ENCODE measurements around the gene MYO18A. TPM values are rescaled to one million over a fixed set of nuclear protein-coding genes. Genes with fewer than 3 reads are reported as not detected.
"Not testable (repeated sequence)": the region's sequence is repeated elsewhere in the genome, so short reads cannot be mapped to it uniquely, and the experiment has no call there.

The MYO18A gene
- total RNA-seq, 1 donor from 2014 or later, result 465 TPM

DNA sequence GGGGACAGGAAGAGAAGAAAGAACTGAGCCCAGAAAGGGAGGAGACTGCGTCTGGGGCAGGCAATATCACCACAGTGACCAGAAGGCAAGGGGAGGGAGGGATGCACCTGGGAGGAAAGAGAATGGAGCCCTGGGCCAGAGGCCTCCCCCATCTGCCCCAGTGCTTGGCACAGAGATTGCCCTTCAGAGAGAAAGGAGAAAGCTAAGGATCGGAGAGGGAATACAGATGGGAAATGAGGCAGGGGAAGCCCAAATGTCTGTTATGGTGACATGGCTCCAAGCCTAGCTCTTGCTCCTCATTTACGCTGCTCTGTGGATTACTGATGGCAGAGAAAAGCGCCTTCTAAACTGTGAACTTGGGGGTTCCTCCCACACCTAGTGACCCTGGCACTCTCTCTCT is 90.1 kb downstream of the MYO18A start:
- peaks cover 13% of the 10 kb centered on the region for H3K9me3 Mint-ChIP-seq (ENCODE audit: unreplicated experiment)
- peaks cover 3% of the 10 kb centered on the region for H3K36me3 Mint-ChIP-seq (ENCODE audit: unreplicated experiment)
- DNase-seq, result no peak
- H3K4me3 Mint-ChIP-seq (ENCODE audit: unreplicated experiment), result no peak overlapping the region
- TF ChIP-seq, protein P1, sequence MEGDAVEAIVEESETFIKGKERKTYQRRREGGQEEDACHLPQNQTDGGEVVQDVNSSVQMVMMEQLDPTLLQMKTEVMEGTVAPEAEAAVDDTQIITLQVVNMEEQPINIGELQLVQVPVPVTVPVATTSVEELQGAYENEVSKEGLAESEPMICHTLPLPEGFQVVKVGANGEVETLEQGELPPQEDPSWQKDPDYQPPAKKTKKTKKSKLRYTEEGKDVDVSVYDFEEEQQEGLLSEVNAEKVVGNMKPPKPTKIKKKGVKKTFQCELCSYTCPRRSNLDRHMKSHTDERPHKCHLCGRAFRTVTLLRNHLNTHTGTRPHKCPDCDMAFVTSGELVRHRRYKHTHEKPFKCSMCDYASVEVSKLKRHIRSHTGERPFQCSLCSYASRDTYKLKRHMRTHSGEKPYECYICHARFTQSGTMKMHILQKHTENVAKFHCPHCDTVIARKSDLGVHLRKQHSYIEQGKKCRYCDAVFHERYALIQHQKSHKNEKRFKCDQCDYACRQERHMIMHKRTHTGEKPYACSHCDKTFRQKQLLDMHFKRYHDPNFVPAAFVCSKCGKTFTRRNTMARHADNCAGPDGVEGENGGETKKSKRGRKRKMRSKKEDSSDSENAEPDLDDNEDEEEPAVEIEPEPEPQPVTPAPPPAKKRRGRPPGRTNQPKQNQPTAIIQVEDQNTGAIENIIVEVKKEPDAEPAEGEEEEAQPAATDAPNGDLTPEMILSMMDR (IDR thresholded peaks at IDR 0.05; ENCODE audit: partially characterized antibody, unreplicated experiment), result no peak
- H3K27me3 Mint-ChIP-seq (ENCODE audit: unreplicated experiment), result peaks cover 3% of the 10 kb centered on the region
- peak overlapping the region; percentile 17 for H3K27ac Mint-ChIP-seq (ENCODE audit: unreplicated experiment)
- peaks cover 3% of the 10 kb centered on the region for H3K4me1 Mint-ChIP-seq (ENCODE audit: low read depth, unreplicated experiment)

DNA sequence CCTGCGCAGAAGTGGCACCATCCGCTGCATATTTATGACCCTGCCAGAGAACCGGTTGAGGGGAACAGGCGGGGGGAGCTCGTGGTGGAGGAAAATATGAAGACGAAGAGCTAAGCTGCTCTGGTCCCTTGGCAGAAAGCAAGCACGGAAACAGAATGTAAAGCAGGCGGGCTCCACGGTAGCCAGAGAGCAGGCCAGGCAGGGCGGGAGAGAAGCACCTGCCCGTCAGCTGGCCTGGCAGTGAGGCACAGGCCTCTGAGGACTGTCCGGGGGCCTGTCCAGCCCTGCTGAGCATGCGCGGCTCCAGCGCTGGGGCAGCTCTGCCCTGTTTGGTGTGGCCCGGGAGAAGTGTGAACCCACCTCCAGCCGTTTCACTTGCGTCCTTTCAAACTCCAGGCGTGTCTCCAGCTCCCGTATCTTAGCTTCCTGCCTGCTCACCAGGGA is 90.6 kb downstream of the MYO18A start:
- no peak for DNase-seq
- Mint-ChIP-seq H3K27me3 (ENCODE audit: unreplicated experiment) (peaks cover 3% of the 10 kb centered on the region), H3K27ac (ENCODE audit: unreplicated experiment) (peak overlapping the region; percentile 17), H3K4me1 (ENCODE audit: low read depth, unreplicated experiment) (peaks cover 3% of the 10 kb centered on the region), H3K9me3 (ENCODE audit: unreplicated experiment) (peaks cover 13% of the 10 kb centered on the region), H3K36me3 (ENCODE audit: unreplicated experiment) (peaks cover 3% of the 10 kb centered on the region), H3K4me3 (ENCODE audit: unreplicated experiment) (peak overlapping the region; percentile 67)
- TF ChIP-seq, protein P1 (IDR thresholded peaks at IDR 0.05; ENCODE audit: partially characterized antibody, unreplicated experiment), result no peak

DNA sequence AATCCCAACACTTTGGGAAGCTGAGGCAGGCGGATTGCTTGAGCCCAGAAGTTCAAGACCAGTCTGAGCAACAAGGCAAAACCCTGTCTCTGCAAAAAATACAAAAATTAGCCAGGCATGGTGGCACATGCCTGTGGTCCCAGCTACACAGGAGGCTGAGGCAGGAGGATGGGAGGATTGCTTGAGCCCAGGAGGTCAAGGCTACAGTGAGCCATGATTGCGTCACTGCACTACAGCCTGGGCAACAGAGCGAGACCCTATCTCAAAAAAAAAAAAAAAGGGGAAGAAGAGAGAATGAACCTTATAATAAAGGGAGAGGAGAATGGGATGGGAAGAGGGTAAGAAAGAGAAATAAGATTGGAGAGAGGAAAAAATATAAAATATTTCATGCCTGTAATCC is 91.4 kb downstream of the MYO18A start:
- H3K4me1 Mint-ChIP-seq (ENCODE audit: low read depth, unreplicated experiment); H3K36me3 Mint-ChIP-seq (ENCODE audit: unreplicated experiment): not testable (repeated sequence)

DNA sequence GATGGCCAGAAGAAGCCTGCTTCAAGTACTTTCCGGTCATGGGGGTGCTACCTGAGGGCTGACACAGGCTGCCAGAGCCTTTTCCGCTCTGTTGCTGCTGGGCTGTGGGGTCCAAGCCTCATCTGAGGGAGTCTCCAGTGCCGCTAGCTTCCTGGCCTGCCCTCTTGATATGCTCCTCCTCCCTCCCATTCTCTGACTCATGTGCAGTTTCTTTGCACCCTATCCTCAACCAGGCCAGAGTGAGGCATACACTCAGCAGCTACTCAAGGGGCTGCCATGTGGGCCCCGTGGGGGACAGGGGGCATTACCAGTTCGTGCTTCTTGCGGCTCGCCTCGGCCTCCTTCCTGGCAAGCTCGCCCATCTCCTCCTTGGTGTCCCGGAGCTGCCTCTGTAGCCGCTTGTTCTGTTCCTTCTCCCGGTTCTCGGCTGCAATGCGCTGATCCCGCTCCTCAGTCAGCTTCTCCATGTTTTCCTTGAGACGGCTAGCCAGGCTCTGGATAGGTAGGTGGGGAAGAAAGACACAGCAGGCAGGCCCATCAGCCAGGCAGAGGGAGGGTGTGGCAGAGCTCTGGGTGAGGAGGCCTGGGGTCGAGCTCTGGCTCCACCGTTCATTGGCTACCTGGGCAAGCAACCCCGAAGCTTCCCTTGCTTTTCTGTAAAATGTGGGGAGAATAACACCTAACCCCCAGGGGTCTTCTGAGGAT is 93.4 kb downstream of the MYO18A start:
- peaks cover 2% of the 10 kb centered on the region for H3K27me3 Mint-ChIP-seq (ENCODE audit: unreplicated experiment)
- no peak overlapping the region for H3K27ac Mint-ChIP-seq (ENCODE audit: unreplicated experiment)
- no peak overlapping the region for H3K4me3 Mint-ChIP-seq (ENCODE audit: unreplicated experiment)
- no peak for DNase-seq
- H3K4me1 Mint-ChIP-seq (ENCODE audit: low read depth, unreplicated experiment), result peaks cover 7% of the 10 kb centered on the region
- peaks cover 4% of the 10 kb centered on the region for H3K36me3 Mint-ChIP-seq (ENCODE audit: unreplicated experiment)
- TF ChIP-seq, protein P1 (IDR thresholded peaks at IDR 0.05; ENCODE audit: partially characterized antibody, unreplicated experiment), result no peak
- peaks cover 14% of the 10 kb centered on the region for H3K9me3 Mint-ChIP-seq (ENCODE audit: unreplicated experiment)

More for the DNA sequence above, 91.4 kb downstream of the MYO18A start:
- not testable (repeated sequence) for DNase-seq; H3K27ac Mint-ChIP-seq (ENCODE audit: unreplicated experiment); H3K27me3 Mint-ChIP-seq (ENCODE audit: unreplicated experiment); H3K4me3 Mint-ChIP-seq (ENCODE audit: unreplicated experiment)
- H3K9me3 Mint-ChIP-seq (ENCODE audit: unreplicated experiment), result peaks cover 15% of the 10 kb centered on the region

DNA sequence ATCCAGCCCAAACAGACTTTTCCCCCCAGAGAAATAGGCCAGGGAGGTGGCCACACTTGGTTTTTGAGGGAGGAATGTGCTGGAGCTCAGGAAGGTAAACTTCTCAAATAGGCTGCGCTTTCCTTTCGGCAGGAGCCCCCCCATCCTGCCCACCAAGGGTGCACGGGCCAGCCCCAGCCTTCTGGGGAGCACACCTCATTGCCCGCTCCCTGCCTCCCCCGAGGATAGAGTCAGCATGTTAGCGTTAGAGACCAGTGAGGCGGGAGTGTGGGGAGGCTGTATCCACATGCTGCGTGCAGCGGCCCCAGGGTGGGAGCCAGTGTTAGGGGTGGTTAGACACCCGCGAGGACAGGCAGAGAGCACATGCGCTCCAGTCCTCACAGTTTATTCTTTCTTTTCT is 95.0 kb downstream of the MYO18A start:
- no peak for DNase-seq
- Mint-ChIP-seq H3K4me3 (ENCODE audit: unreplicated experiment) (no peak overlapping the region), H3K9me3 (ENCODE audit: unreplicated experiment) (peaks cover 19% of the 10 kb centered on the region), H3K36me3 (ENCODE audit: unreplicated experiment) (peaks cover 9% of the 10 kb centered on the region), H3K27ac (ENCODE audit: unreplicated experiment) (no peak overlapping the region), H3K4me1 (ENCODE audit: low read depth, unreplicated experiment) (peaks cover 7% of the 10 kb centered on the region), H3K27me3 (ENCODE audit: unreplicated experiment) (peaks cover 10% of the 10 kb centered on the region)
- TF ChIP-seq, protein P1 (IDR thresholded peaks at IDR 0.05; ENCODE audit: partially characterized antibody, unreplicated experiment), result no peak

Data from glutamatergic neuron (in vitro differentiated cells).